LHCN-M2 (cell line): ENCODE data around the gene ROBO3. TPM values are rescaled to one million over a fixed set of nuclear protein-coding genes. Genes with fewer than 3 reads are reported as not detected.

Experiments
- DNase-seq: peaks from one replicate; pipeline ENCODE4 v3.0.0-alpha.2; 2012; ENCODE audit warnings: low read depth
- total RNA-seq: library from RNA; depleted of rRNA; stranded (reverse); fragments of >200 nt; gene quantifications from 2 replicates; pipeline ENCODE4 v1.2.3, GENCODE V29; 2014

The ROBO3 gene
- total RNA-seq, 1 experiment from 2014 or later = 18.5 TPM

GRCh38 chr11:124875943-124876817 lies 10.9 kb downstream of the ROBO3 start:
- DNase-seq = peak; percentile 89

- no peak for DNase-seq
These were observed 11.8 kb downstream of the ROBO3 start for GRCh38 chr11:124876818-124877630.

GRCh38 chr11:124877631-124877909 lies 12.3 kb downstream of the ROBO3 start:
- no peak for DNase-seq

- no peak for DNase-seq
These were observed 12.9 kb downstream of the ROBO3 start for GRCh38 chr11:124877910-124878758.

GRCh38 chr11:124878759-124879492 lies 13.7 kb downstream of the ROBO3 start:
- no peak for DNase-seq

- no peak for DNase-seq
These were observed 14.5 kb downstream of the ROBO3 start for GRCh38 chr11:124879493-124880289.

GRCh38 chr11:124880290-124880611 lies 15.0 kb downstream of the ROBO3 start:
- DNase-seq = no peak

GRCh38 chr11:124880958-124881357 lies 15.7 kb downstream of the ROBO3 start:
- no peak for DNase-seq

- peak; percentile 24 for DNase-seq
These were observed 17.3 kb downstream of the ROBO3 start for GRCh38 chr11:124882339-124883071.

- DNase-seq = no peak
These were observed 19.1 kb downstream of the ROBO3 start for GRCh38 chr11:124884340-124884739.

GRCh38 chr11:124884869-124885479 lies 19.7 kb downstream of the ROBO3 start:
- DNase-seq = no peak

GRCh38 chr11:124886476-124886875 lies 21.2 kb downstream of the ROBO3 start:
- DNase-seq = no peak

GRCh38 chr11:124886978-124887666 lies 21.9 kb downstream of the ROBO3 start:
- DNase-seq = no peak

GRCh38 chr11:124887667-124888013 lies 22.4 kb downstream of the ROBO3 start:
- DNase-seq = no peak

GRCh38 chr11:124889191-124890091 lies 24.2 kb downstream of the ROBO3 start:
- DNase-seq = no peak

- DNase-seq = no peak
These were observed 24.9 kb downstream of the ROBO3 start for GRCh38 chr11:124890151-124890550.

GRCh38 chr11:124890683-124891372 lies 25.6 kb downstream of the ROBO3 start:
- no peak for DNase-seq
